CD4-positive, alpha-beta T cell treated with Interleukin-15 for 1 hour (primary cell): ENCODE data around the gene NIT1.
"Not testable (repeated sequence)": the region's sequence is repeated elsewhere in the genome, so short reads cannot be mapped to it uniquely, and the experiment has no call there.

Experiments used
- DNase-seq: peaks from one replicate; pipeline ENCODE4 v3.0.0-alpha.2; 2020

NIT1 gene

DNA sequence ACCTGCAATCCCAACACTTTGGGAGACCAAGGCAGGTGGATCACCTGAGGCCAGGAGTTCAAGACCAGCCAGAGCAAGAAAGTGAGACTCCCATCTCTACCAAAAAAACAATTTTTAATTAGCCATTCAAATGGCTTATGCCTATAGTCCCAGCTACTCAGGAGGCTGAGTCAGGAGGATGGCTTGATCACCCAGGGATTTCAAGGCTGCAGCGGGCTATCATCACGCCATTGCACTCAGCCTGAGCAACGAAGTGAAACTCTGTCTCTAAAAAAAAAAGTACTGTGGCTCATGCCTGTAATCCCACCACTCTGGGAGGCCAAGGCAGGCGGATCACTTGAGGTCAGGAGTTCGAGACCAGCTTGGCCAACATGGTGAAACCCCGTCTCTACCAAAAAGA is 1.9 kb upstream of the NIT1 start:
- not testable (repeated sequence) for DNase-seq

DNA sequence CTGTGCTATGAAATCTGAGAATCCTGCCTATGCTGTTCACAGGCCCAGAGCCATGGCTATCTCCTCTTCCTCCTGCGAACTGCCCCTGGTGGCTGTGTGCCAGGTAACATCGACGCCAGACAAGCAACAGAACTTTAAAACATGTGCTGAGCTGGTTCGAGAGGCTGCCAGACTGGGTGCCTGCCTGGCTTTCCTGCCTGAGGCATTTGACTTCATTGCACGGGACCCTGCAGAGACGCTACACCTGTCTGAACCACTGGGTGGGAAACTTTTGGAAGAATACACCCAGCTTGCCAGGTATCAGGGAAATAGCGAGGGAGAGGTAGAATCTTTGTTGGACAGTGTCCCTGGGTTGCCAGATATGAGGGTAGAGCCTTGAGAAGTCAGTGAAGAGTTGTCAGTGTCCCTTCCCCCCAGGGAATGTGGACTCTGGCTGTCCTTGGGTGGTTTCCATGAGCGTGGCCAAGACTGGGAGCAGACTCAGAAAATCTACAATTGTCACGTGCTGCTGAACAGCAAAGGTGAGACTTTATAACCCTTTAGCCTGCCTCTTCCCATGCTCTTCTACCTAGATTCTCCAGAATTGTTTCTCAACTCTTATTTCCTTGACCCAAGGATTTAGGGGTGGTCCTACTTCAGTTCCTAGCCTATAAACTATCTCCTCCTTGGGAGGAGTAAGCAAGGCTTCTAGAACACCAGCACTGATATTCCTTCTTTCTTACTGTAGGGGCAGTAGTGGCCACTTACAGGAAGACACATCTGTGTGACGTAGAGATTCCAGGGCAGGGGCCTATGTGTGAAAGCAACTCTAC is 1.4 kb downstream of the NIT1 start:
- peak; percentile 76 for DNase-seq

DNA sequence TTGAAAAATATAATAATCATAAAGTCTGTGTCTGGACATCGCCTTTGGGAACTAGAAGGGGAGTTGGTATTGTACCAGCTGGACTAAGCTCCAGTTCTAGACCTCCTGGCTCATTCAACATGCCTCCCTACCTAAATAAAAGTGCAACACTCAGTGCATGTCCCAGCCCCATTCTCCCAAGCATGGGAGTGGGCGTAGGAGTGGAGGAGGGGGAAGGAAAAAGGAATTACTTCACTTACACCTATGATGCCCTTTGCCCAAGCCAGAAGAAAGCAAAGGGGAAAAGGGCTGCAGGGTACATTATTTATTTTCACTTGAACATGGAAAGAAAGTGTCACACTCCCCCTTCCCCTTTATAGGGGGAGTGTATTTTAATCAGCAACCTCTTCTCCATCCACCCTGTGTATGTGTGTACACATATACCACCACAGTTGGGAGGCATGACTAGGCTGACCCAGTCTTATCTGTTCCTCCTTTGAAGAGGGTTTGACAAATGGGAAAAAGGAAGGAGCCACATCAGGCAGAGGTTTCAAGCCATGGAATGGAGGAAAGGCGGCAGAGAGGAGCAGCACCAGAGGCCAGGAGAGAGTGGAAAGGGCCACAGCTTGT is 3.2 kb downstream of the NIT1 start:
- no peak for DNase-seq

DNA sequence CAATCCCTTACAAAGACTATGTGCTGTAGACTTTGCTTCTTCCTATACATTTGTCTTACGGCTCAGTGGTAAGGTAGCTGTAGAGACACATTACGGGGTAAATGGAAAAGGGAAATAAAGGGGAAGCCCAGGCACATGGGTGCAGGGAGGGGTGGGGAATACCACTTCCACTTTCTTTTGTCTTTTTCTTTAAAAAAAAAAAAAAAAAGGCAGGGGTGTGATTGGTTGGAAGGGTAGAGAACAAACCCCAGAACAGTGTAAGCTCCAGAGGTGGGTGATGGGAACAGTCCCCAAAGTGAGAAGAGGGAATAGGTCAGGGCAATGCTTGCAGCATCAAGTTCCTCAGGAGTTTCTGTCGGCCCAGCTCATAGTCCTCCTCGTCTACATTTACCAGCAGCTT is 3.9 kb downstream of the NIT1 start:
- DNase-seq: peak; percentile 45

DNA sequence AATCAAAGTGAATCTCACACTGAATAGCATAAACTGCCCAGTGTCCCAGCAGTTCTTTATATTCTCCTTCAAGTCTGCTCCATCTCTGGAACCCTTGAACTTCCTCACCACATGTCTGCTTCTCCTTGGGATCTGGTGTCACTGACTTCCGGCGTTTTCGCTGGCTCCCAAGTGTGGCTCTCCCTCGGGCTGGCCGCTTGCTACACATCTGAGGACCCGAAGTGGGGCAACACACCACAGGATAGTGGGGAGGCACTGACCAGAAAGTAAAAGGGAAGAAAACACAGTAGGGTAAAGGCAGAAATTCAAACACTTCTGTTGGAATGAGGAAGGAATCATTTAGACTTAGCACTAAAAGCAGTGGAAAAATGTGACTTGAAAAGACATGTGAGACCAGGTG is 5.1 kb downstream of the NIT1 start:
- DNase-seq: no peak

DNA sequence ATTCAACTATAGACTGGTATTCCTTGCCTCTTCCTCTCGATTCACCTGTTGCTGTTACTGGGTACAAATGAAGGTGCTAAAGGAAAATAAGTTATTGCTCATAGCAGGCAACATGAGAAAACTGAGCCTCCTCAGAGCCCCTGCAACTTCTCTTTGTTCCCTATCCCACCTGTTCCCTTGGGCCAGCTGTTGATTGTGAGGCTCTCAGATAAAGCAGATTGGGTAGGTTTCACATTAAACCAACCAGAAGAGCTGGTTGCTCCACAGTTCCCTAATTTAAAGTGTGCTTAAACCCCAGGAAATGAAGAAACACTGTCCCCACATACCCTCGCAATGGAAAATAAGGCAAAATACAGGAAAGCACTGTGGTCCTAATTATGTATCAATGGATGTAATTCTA is 9.7 kb downstream of the NIT1 start:
- DNase-seq: no peak

DNA sequence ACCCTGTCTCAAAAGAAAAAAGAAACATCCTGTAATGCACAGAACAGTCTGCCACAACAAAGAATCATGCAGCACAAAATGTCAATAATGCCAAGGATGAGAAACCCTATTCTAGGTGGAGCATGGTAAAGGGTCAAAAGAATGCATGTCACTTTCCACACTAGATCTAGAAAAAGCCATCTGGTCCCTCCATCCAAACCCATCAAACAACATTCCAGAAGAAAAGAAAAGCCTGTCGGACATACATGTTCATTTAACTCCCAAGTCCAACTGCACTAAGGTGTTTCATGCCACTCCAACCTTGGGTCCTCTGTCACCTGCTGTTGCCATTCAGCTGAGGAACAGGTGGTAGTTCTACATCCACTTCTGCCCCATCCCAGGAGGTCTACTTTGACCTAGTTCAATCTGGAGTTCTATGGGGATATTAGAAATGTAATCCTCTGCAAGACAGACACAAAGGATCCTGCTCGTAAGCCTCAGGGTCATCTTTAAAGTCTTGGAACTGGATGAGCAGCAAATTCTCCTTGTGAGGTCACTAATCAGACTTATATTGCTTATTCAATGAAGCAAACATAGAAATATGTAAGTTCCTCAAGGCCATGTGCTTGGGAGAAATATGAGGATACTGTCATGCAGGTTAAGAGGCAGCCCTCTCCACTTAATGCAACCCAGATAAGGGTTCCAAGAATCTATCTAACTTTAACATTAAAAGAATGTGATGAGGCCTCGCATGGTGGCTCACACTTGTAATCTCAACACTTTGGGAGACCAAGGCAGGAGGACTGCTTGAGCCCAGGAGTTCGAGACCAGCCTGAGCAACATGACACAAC is 10.9 kb downstream of the NIT1 start:
- no peak for DNase-seq

DNA sequence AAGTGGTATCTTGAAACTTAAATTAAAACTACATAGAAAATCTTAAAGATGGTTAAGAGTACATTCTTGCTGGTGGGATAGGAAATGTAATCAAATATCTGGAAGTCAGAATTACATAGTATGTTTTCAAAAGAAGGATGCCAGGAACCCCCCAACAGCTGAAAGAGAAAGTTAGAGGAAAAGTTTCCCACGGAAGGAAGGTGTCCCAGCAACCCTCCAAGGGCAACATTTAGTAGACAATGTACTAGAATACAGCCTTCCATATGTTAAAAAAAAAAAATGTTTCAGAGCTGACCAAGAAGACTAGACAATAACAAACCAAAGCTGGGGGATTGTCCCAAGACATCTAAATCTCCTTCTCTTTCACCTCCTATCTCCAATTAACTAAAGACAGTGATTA is 12.4 kb downstream of the NIT1 start:
- no peak for DNase-seq

DNA sequence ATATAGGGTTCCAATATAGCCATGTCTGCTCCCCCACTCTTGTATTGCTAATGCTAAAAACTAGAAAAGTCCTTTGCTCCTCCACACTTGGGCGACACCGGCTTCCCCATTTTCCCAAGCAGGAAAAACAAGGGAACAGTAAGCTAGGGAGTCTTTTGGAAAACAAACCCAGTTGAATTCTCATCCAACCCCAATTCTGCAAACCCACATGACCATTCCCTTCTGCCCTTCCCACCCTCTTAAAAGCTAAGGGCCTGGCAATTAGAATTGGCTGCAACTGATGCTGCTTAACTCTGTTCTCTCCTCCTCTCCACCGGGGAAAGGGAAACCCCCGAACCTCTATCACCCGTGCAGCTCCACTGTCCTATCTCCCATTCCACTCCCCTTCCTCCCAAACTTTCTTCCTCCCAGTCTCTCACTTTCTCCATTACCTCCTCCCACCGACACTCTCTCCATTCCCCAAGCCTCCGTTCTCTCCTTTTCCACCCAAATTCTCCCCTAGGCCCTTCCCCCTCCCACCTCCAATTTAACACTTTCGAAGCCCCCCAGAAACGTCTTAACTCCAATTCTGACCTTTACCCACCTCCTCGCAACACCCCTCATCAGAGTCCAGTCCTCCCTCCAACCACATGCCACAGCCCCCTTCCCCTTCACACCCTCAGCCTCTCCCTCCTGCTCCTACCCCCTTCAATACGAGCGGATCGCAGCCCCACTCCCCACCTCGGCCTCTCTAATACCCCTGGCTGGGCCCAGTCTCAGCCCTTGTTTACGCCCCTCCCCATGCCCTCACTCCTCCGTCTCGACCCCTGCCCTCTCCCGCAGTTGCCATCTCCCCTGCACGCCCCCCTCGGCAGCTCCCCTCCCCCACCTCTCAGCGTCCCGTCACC is 13.9 kb downstream of the NIT1 start:
- DNase-seq: no peak

DNA sequence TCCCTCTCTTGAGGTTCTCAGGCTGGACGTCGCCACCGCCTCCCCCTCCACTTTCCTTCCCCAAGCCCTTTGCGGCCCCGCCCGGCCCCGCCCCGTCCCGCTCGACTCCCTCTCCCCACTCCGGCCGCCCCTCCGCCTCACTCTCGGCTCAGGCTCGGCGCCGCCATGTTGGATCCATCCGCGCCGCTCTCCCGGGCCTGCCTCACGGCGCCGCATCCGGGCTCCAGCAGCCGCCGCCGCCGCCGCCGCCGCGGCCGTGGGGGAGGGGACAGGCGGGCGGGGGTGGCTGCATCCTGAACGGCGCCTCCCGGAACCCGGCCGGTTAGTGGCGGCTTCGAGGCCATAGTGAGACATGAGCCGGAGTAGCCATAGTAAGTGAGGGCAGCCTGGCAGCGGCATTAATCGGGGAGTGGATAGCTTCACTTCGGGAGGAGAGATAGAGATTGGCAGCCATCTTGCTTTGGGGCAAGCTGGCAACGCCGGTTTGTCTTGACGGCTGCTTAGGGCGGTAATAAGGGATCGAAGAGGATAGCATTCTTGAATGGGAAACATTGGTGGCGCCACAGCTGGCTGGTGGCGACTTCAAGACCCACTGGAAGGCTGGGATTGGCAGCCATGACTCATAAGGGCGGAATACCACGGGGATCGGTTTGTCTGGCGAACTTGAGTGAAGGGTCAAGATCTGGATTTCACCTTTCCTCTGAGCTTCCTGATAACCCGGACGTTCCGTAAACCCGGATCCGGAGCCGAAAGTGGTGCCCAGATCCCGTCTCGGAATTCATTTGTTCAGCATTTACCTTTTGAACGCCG is 14.7 kb downstream of the NIT1 start, which contains the start of gene DEDD:
TSS of gene DEDD (minus strand) at position 258 of the 810 bp plus-strand sequence. CDS start 8,205 bp downstream, outside the sequence.
- peak; percentile 96 for DNase-seq

DNA sequence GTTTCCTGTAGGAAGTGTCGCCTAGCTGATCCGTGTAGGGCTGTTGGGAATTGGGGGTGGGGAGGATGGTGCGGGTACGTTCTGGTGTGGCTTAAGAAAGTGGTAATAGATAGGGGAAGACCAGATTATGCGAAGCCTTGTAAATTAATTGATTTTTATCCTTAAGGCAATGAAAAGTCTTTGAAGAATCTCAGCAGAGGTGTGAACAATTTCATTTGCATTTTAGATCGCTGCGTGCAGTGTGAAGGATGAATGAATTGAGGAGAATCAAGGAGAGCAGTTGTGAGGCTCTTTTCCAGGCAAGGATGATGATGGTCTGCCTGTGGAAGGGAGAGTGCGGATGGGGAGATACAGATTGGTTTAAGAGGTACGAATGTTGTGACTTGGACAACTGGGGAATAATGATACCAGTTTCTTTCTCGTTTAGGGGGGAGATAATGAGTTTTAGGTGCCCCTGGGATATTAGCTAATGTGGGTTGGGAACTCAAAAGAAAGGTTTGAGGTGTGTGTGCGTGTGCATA is 15.4 kb downstream of the NIT1 start:
- DNase-seq: no peak

DNA sequence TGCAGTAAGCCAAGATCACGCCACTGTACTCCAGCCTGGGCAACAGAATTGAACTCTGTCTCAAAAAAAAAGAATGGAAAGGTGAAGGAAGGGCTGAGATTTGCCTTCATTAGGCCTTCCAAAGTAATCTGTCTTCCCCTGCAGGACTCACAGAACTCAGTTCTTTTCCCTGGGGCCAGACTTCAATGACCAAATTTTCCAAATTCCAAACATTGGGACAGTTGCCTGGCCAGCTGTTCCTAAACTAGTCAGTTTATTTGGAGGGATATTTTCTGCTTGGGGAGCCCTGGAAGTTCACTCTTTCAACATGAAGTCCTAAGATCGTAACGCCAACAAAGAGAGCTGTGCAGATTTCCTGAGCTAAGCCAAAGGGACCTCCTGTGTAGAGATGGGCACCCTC is 20.0 kb downstream of the NIT1 start:
- no peak for DNase-seq

DNA sequence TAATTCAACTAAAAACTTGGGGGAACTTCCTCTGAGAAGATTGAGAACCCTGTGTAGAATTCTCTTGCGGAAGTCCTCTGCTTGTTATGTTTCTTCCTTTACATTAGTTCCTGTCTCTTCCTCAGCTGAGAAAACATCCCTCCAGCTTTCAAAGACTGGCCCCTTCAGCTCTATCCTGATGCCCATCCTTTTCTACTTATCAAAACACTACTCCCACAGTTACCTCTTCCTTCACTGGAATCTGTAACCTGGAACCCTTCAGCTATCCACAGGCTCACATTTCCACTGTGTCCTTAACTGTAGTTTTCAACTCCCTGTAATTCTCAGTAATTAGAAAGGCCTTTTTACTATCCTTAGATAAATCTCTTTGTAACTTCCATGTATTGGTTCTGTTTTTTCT is 20.5 kb downstream of the NIT1 start:
- no peak for DNase-seq

DNA sequence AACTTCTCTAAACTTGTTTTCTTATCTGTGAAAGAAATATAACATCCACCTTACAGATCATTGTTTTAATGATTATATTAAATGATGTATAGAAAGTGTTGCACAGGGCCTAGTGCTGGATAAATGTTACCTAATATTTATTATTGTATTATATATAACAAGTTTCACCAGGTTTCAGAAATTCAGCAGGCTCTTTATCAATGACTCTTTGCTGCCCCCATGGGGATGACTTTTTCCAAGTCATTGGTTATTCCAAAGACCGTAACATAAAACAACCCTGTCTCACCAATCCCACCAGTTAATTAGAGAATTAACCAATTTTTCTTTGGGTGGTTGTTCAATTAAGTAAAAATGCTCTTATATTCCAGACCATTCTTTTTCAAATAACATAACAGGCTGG is 21.9 kb downstream of the NIT1 start:
- peak; percentile 20 for DNase-seq

DNA sequence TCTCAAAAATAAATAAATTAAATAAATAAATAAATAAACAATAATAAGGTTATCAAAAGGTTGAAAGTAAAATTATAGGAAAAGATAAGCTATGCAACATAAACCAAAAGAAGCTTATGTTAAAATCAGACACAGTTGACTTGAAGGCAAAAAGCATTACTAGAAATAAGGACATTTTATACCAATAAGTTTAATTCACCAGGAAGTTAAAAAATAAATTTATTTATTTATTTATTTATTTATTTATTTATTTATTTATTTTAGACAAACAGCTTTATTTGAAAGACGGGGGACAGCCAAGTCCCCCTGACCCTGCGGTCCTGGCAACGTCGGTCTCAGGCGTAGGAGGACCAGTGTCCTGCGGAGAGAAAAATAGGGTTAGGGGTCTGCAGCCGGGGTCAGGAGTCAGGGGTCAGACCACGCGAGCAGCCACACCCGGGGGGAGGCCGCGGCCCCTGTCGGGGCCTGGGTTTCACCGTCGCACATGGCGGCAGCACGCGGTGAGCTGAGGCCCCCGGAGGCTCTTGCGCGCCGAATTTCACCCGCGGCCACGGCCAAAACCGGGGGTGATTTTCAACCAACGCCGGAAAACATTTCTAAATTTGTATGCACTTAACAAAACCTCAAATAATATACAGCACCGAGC is 23.0 kb downstream of the NIT1 start:
- DNase-seq: no peak

DNA sequence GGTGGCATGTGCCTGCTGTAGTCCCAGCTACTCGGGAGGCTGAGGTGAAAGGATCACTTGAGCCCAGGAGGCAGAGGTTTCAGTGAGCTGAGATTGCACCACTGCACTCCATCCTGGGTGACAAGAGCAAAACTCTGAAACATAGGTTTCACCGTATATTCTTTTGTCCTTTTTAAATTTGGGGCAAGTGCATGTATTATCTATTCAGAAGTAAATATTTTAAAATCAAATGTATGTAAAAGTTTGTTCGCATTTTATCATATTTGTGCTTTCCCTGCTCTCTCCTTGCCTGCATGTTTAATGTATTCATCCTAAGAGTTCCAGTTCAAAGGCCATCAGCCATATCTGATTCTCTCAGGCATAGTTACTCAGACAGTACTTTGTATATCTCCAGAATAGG is 27.9 kb downstream of the NIT1 start:
- no peak for DNase-seq

DNA sequence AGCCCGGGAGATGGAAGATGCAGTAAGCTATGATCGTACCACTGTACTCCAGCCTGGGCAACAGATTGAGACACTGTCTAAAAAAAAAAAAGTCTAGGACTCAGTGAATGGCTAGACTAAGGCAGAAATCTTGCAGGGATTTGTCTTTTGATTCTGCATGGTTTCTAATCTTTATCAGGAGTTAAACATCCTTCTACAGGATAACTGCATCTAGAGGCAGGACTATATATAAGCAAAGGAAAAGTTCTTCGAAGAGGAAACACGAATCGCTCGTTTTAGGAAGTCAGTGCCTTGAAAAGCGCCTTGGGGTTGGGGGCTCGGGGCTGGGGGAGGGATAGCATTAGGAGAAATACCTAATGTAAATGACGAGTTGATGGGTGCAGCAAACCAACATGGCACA is 35.3 kb downstream of the NIT1 start:
- DNase-seq: no peak

DNA sequence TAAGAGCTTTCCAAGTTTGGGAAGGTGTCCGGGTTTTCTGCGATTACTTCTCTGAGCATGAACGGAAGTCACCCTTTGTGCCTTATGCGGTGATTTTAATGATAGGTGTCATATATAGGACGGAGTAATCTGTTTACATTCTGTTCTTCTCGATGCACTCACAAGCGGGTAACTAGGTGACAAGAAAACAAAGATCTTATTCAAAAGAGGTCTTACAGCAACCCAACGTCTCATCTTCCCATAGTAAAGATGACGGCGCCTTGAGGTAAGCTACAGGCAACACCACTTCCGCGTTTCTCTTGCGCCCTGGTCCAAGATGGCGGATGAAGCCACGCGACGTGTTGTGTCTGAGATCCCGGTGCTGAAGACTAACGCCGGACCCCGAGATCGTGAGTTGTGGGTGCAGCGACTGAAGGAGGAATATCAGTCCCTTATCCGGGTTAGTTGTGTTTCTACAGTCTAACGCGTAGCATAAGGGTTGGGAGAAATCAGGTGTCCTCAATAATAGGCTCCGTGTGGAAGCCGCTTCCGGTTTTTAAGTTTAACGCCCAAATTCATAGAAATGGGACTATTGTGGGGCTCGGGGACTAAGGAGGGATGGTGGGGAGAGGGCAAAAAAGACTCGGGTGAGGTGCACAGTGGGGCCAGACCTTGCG is 35.9 kb downstream of the NIT1 start, which contains the start of gene UFC1:
TSS of gene UFC1 (plus strand) at position 297 of the 656 bp plus-strand sequence. CDS start at position 317, 20 bp downstream.
- DNase-seq: peak; percentile 90

DNA sequence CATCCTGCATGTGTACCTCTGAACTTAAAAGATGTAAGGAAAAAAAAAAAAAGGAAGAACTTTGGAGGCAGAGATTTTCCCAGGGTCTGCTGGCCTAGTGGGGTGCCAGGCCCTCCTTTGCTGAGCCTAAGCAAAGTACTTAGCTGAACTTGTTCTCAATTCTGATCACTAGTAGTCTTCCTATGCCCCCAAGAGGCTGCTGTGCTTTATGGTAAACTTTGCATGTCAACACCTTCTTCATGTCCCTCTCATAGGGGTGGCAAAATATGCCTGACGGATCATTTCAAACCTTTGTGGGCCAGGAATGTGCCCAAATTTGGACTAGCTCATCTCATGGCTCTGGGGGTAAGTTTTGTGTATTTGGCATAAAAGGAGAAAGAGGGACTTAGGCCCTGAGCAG is 40.0 kb downstream of the NIT1 start:
- no peak for DNase-seq

DNA sequence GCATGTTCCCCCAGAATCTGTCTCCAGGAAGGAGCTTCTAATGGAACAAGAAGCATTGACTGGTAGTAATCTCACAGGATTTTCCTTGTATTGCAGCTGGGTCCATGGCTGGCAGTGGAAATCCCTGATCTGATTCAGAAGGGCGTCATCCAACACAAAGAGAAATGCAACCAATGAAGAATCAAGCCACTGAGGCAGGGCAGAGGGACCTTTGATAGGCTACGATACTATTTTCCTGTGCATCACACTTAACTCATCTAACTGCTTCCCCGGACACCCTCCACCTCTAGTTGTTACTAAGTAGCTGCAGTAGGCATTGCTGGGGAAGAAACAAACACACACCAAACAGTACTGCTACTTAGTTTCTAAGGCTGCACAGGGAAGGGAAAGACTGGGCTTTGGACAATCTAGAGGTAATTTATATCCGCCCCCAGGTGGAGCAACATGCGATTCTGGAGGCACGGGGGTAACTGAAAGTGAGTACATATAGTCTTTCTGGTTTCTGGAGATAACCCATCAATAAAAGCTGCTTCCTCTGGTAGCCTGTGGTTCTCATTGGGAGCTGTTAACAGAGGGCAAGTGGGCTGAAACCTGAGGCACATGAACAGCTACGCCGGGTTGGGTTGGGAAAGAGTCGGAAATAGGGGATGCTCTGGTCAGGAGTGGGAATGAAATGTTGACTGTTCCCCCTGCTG is 40.6 kb downstream of the NIT1 start:
- DNase-seq: no peak
